ENCODE measurements around the gene ENHO.

- TF ChIP-seq CTCF (IDR thresholded peaks at IDR 0.05): no peak
- TF ChIP-seq POLR2A (IDR thresholded peaks at IDR 0.05): no peak
Observed at GRCh38 chr9:34551751-34552605, 29.2 kb upstream of the ENHO start.

All from vagina (tissue), 2 donors.